ENCODE data around the gene INPP4B.

INPP4B gene

DNA sequence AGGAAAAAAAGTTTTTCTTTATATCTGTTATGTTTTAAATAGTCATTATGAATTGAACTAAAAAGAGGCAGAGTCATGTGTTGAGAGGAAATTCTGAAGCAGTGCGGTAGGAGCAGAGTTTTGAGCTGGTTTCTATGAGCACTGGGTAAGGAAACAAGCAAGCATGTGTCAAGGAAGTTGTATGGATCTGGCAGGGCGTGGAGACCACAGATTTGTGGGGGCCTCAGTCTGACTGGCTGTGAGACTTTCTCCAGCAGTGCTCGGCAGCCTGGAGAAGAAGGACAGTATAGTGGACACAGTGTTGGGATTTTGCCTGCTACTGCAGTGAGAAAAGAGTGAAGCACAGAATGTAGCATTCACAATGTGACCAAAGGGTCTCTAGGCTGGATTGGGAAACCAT lies 399.1 kb downstream of the INPP4B start:
- no peak for DNase-seq (ENCODE audit: low read depth)
- H3K4me3 ChIP-seq (ENCODE audit: low read depth, low read length): no peak overlapping the region

DNA sequence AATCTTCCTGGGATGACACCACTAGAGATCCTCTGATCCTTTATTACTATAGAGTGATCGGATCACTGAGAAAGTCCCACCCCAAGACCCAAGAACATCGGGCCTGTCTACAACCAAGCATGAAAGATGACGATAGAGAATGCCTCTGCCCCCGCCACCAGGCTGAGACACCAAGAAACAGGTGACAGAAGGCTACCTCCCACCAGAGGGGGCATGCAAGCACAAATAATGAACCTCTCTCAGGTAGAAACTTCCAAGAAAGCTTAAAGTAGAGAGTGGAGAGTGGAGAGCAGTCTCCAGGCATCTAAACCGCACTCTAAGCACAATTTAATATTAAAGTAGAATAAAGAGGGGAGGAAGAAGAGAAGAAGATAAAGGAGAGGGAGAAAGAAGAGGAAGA lies 402.6 kb downstream of the INPP4B start:
- no peak for DNase-seq (ENCODE audit: low read depth)

DNA sequence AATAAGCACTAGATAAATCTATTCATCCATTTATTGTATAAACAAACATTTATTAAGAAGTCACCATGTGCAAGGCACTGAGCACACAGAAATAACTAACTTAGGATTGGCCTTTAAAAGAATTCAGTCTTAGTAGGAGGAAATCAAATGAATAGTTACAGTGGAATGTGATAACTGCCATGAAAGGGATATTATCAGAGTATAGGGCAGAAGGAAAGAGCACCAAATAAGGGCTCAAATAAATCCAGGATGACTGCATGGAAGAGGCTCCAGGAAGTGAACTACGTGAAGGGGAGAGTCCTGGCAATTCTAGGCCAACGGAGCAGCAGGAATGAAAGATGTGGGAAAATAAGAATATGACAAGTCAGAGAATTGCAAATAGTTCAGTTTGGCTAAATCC lies 406.0 kb downstream of the INPP4B start:
- H3K4me3 ChIP-seq (ENCODE audit: low read depth, low read length): no peak overlapping the region
- DNase-seq (ENCODE audit: low read depth): no peak

More for the DNA sequence above, 402.6 kb downstream of the INPP4B start:
- no peak overlapping the region for H3K4me3 ChIP-seq (ENCODE audit: low read depth, low read length)

DNA sequence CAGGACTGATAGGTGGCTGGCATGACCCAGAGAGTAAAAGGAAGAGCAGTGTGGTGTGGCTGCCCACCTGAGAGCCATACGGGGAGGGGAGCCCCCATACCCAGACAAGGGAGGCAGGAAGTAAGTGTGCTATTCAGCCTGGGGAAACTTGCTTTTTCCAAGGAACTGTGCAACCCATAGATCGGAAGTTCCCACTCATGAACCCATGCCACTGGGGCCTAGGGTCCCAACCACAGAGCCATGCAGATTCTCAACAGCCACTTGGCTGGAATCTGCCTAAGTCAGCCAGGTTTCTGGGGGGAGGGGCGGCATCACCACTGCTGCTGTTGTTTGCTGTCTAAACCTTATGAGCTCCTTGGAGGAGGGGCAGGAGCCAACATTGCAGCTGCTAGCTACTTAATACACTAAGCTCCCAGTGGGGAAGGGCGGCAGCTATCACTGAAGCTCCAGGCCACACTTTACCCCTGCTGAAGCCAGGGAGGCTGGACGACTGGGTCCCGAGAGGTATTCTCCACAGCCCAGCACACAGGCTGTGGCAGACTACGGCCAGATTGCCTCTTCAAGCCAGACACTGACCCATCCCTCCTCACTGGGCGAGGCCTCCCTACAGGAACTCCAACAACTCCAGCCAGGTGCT lies 410.4 kb downstream of the INPP4B start:
- DNase-seq (ENCODE audit: low read depth): no peak
- no peak overlapping the region for H3K4me3 ChIP-seq (ENCODE audit: low read depth, low read length)

DNA sequence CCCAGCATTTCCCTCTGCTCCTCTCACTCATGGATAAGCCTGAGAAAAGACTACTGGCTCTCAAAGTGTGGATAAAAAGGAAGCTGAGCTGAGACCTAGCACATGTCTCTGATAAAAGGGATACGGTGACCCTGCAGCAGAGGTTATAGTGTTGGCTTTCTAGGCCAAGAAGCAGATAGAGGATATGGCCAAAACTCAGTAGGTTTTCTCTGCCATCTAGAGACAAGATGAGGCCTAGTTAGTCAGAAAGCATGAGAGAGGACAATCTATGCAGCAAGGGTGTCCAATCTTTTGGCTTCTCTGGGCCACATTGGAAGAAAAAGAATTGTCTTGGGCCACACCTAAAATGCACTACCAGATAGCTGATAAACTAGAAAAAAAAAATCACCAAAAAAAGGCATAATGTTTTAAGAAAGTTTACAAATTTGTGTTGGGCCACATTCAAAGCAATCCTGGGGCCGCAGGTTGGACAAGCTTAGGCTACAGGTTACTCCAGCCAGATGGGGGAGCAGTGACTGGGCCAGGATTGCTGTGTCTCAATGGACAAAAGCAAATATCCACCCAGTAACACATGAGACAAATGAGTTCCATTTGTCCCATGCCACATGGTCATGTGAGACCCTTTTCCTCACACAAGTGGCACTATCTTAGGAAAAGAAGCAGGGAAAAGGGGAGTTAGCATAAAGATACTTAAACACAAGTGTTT lies 411.4 kb downstream of the INPP4B start:
- H3K4me3 ChIP-seq (ENCODE audit: low read depth, low read length): no peak overlapping the region
- DNase-seq (ENCODE audit: low read depth): no peak

DNA sequence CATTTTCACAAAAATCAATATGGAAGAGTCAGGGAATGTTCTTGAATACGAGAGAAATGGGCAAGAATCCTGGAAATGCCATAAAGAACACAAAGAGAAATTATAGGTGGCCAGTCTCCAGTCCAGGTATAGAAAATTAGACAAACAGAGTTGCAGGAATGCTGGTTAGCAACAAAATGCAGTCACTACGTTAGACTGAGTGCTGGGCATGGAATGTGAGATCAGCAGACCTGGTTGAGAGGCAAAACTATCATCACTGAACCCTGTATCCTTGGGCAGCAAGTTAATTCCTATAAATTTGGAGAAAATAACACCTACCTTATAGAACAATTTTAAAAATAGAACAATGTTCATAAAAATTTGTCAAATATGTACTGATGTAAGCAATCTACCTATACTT lies 417.4 kb downstream of the INPP4B start:
- DNase-seq (ENCODE audit: low read depth): no peak
- H3K4me3 ChIP-seq (ENCODE audit: low read depth, low read length): no peak overlapping the region

DNA sequence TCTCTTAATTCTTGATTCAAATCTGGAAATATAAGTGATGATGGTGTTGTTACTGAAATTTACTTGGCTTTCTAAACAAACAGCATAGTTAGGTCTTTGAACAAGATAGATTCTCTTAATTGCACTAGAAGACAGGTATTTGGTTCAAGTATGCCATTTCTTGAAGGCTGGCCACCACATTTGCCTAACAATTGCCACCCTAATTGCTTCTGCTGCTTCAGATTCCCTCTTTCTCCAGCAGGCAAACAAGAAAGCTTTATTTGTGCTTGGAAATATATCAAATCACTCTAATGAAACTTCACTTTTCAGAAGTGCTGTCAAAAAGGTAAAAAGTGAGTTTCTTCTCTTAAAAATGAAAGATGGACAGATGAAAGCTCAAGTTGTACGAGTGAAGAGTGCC lies 418.6 kb downstream of the INPP4B start:
- H3K4me3 ChIP-seq (ENCODE audit: low read depth, low read length): no peak overlapping the region
- no peak for DNase-seq (ENCODE audit: low read depth)

DNA sequence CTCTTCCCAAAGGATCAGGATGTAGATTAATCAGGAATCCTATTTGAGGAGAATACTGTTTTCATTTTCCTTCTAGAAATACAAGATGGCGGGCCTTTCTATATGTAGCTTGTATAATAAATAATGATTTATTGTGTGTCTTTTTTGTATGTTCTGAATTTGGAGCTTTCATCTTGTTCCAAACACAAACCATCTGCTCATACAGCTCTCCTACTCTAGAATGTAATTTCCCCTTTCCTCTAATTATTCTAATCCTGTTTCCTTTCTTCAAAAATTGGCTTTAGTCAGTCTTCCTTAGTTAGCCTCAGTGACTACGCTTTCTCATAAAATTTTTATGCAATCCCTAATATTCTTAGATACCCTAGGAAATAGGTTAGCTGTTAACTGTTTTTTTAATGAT lies 422.2 kb downstream of the INPP4B start:
- no peak overlapping the region for H3K4me3 ChIP-seq (ENCODE audit: low read depth, low read length)
- DNase-seq (ENCODE audit: low read depth): no peak

DNA sequence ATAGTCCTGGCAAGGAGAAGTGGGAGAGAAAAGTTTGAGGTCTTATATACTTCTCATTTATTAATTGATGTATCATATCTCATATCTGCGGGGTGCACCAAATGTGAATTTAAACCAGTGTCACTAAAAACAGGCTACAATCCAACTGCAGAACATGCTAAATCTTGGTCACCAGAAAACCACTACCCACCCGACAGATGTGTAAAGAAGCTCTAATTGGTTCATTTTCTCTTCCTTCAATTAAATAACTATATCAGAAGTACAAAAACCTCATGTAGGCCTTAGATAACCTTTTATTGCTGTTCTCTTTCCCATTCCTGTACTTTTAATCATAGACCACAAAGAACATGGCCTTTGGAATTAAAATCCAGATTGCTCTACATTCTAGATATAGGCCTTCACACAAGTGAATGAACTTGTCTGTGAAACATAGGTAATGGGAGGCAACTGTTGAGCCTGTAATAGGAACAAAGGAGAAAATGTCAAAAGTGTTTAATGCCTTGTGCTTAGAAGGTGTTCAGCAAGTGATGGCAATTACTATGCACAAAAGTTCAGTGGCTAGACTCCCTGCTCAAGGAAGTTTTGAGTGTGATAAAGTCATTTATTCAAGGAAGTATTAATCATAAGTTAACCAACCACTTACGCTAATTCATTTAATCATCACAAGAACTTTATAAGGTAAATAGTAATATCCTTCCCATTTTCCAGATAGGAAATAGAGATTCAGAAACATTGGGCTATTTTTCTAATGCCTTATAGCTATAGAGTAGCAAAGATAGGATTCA lies 425.6 kb downstream of the INPP4B start:
- no peak overlapping the region for H3K4me3 ChIP-seq (ENCODE audit: low read depth, low read length)
- no peak for DNase-seq (ENCODE audit: low read depth)

DNA sequence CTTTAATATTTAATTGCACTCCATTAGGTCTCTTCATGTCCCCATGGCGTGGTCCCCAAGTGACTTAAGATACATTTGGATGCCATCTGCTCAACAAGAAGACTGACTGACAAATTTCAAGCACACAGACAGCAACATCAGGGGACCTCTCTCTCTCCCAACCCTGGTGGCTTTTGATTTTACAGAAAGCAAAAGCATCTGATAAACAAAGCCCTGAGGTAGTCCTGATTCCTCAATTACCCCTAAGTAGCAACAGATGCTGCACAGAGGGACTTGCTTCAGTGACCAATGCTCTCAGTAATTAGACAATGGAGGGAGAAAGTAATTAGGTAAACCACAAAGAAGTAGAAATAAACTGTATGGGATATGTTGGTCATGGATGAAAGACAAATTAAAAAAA lies 426.4 kb downstream of the INPP4B start:
- H3K4me3 ChIP-seq (ENCODE audit: low read depth, low read length): no peak overlapping the region
- DNase-seq (ENCODE audit: low read depth): no peak

DNA sequence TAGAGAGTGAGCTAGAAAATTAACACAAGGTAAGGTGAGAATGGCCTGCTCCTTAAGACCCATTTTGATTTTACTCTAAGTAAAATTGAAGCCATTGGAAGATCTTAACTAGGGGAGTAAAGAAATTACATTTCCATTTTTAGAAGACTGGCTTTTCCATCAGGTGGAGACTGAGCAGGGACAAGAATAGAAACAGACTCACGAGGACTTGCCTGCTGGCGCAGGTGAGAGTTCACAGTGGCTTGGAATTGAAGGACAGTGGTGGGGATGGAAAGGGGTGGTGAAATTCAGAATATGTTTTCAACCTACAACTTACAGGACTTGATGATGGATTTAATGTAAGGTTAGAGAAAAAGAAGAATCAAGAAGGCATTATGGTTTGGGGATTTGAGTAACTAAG lies 427.4 kb downstream of the INPP4B start:
- no peak overlapping the region for H3K4me3 ChIP-seq (ENCODE audit: low read depth, low read length)
- DNase-seq (ENCODE audit: low read depth): no peak

DNA sequence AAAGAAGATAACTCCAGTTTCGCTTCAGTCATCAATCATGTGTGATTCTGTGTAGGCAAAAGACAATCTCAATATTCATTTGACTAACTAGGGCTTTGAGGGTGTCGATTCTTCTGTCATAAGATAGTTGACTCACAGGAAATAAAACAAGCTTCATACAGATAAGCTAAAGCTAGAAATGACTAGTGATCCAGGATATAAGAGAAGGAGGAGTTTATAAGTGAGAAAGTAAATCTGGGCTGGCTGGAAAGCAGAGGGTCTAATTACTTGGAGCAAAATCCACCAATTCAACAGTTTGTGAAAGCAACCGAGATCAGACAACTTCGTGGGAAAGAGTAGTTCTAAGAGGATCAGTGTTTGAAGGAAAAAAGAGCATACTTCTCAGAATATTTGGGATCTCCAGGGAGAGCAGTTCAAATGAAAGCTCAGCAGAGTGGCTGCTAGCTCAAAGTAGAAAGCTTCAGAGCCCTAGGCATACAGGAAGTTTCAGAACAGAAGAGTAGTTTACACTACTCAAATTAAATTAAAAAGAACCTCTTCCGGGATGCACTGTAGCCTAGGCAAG lies 429.3 kb downstream of the INPP4B start:
- no peak overlapping the region for H3K4me3 ChIP-seq (ENCODE audit: low read depth, low read length)
- DNase-seq (ENCODE audit: low read depth): no peak

DNA sequence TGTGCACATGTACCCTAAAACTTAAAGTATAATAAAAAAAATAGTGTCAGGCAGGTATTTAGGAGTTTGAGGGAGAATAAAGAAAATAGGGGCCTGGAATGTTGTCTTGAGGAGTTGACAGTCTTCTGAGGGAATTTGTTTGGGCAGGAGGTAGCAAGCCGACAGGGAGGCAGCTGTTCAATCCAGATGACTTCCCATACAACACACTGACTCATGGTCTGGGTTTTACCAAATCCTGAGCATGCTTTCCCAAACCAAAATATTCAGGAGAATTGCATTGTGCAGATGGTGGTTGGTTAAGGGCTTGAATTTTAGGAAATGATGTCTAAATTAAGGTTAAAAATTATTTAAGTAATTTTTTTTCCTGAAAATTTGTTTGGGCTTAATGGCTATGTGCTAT lies 430.0 kb downstream of the INPP4B start:
- no peak overlapping the region for H3K4me3 ChIP-seq (ENCODE audit: low read depth, low read length)
- no peak for DNase-seq (ENCODE audit: low read depth)

DNA sequence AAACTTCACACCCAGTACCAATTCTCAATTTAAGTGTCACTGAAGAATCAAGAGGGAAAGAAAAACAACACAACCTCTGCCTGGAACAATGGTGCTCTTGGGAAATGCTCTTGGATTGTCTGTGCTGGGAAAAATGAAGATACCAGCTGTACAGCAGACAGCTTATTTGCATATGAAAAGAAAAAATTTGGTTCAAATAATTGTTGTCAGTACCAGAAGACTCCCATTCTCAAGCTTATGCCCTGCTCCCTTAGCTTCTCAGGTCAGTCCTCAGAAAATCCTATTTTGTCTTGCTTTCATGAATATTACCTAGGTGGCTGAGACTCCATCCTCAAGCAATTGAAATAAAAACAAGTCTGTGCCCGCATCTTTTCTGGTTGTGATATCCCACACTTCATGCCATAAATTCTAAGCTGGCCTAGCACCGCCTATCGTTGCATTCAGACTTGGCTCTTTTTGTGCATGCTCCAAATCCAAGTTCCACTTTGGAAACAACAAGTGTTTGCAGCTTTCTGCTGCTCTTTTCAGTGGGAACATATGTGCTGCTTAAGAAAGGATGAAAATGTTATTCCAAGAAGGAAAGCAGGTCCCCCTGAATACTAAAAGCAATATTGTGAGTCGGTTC lies 431.6 kb downstream of the INPP4B start:
- H3K4me3 ChIP-seq (ENCODE audit: low read depth, low read length): no peak overlapping the region
- DNase-seq (ENCODE audit: low read depth): no peak

DNA sequence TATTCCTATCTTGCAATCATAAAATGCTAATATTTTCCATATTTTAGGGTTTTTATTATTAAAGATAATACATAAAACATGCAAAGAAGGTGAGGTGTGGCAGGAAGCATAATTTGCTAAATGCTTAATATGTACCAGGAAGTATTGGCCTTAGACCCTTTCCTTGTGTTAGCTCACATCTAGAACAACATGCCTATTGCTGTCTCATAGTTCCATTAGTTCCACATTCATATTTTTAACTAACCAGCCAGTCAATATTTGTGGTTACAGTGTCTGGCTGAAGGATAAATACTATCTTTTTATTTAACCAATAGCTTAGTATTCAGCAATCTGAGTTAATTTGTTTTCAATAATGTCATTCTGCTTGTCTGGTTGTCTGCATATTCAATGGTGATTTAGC lies 432.6 kb downstream of the INPP4B start:
- H3K4me3 ChIP-seq (ENCODE audit: low read depth, low read length): no peak overlapping the region
- DNase-seq (ENCODE audit: low read depth): no peak

DNA sequence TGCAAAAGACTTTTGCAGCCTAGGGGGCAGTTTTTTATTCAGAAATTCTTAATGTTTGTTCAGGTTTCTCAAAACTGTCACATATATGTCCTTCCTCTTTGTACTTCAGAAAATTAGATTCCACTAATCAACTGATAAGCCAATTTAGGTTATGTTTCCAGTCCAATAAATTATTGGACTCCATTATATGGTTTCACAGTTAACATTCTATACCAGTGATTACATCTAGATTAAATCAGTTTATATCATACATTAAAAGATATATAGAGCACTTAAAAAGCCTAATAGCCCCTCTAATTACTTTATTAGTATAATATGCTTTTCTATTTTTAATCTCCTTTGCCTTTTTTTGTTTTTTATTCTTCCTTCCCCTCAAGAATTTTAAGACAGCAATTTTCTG lies 434.1 kb downstream of the INPP4B start:
- DNase-seq (ENCODE audit: low read depth): no peak
- H3K4me3 ChIP-seq (ENCODE audit: low read depth, low read length): no peak overlapping the region

DNA sequence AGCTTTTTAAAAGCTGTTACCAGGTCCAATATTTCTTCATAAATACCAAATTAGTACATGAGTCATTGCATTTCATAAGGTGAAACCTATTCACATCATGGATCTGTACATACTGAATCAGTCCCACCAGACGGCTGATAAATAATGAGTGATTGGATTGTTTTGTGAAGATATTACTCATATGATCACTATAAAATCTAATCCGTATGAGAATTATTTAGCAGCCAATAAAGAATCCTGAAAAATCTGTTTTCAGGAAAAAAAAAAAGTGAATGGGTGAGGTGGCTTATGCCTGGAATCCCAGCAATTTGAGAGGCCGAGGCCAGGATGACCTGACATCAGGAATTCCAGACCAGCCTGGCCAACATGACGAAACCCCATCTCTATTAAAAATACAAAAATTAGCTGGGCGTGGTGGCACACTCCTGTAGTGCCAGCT lies 438.1 kb downstream of the INPP4B start:
- no peak overlapping the region for H3K4me3 ChIP-seq (ENCODE audit: low read depth, low read length)
- DNase-seq (ENCODE audit: low read depth): no peak

DNA sequence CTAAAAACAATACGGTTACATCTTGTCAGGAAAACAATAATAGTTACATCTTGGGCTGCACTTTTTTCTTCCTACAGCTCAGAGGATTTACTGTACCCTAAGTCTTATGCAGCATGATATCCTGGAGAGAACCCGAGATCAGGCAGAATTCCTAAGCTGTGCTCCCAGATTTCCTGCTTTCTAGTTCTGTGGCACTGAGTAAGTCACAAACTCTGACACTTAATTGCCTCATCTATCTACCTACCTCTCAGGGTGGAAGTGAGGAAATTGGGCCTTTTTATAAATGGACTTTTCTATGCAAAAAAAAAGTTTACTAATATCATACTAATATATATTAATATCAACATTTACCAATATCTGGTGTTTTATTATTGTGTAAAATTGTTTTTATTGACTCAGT lies 438.5 kb downstream of the INPP4B start:
- no peak for DNase-seq (ENCODE audit: low read depth)
- H3K4me3 ChIP-seq (ENCODE audit: low read depth, low read length): no peak overlapping the region

DNA sequence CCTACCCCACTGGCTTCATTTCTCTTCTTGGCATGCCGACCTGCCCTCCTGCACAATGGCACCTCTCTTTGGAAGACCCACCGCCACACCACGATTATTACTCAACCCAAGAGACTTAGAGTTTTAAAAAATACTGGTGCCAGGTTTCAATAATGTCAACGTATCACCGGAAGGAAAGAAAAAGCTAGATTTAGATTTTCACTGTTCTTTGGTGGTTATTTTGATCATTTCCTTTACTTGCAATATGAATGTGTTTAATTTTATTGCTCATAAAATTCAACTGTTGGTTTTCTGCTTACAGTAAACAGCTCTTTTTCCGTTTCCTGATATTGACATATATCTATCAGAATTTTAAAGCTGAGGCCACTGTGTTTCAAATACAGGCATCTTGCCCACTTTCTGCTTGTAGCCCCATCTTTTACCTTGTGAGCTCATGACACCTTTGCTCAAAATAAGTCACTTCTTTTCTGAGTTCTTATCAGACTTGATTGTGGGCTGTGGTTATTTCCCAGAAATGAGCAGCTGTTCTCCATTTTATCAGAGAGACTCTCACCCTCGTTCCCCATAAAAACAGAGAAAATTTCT lies 439.1 kb downstream of the INPP4B start:
- no peak overlapping the region for H3K4me3 ChIP-seq (ENCODE audit: low read depth, low read length)

DNA sequence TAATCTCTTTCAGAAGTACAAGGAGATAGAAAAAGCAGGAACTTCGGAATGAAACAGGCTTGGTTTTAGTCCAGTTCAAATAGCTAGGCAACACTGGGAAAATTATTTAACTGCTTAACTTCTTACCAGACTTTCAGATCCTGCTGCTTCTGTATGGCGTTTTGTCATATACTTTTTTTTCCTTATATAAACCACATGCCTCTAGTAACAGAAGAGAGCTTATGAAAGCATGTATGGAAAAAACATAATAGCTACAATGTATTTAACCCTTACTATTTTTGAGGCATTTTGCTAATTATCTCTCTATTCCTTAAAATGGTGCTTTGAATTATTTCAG lies 439.6 kb downstream of the INPP4B start:
- peak overlapping the region; percentile 55 for H3K4me3 ChIP-seq (ENCODE audit: low read depth, low read length)
- no peak for DNase-seq (ENCODE audit: low read depth)

More for the DNA sequence above, 439.1 kb downstream of the INPP4B start:
- no peak for DNase-seq (ENCODE audit: low read depth)
